Measurements from ENCODE around the gene RFTN2. TPM values are rescaled to one million over a fixed set of nuclear protein-coding genes. Genes with fewer than 3 reads are reported as not detected.

RFTN2 gene
- total RNA-seq, 4 donors from 2014 or later, result 1.1 to 6.3 (median 3.2) TPM

DNA sequence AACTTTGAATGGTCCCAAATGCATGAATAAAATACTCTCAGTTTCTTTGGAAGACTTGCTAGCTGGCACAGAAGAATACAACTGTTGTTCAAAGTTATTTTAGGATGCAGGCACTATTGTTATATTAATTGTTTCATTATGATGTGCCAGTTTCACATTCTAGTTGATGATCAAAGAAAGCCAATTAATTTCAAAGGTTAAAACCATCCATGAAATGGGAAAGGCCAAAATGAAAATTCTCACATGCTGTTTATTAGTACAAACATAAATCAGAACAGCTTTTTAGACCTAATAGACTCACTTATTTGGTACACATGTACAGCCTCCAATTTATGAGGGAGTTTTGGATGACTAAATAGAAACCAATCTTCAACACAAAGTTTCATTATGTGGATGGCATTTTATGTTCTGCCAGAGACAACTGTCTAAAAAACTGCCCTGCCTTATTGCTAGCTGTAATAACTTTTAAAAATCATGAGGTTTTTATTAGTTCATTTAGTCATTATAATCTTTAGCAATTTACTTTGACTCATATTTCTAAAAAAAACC is 42.2 kb downstream of the RFTN2 start:
- Histone ChIP-seq H3K4me3 (no peak overlapping the region), H3K4me1 (peaks cover 0 to 4% of the 10 kb centered on the region in 2 donors), H3K36me3 (no peaks in the 10 kb centered on the region), H3K27ac (no peak overlapping the region), H3K27me3 (no peaks in the 10 kb centered on the region), H3K9me3 (no peaks in the 10 kb centered on the region)
- intact Hi-C loops (cut with DNase I; ENCODE audit: low total_unique reads), result no loop called here
- in situ Hi-C loops (cut with MboI; ENCODE audit: low sequenced_read_pairs in 4 of 4), result no loop called here
- DNase-seq, result no peak
- ATAC-seq, result no peak
- TF ChIP-seq POLR2A (IDR thresholded peaks at IDR 0.05), result no peak
- TF ChIP-seq, protein P1, sequence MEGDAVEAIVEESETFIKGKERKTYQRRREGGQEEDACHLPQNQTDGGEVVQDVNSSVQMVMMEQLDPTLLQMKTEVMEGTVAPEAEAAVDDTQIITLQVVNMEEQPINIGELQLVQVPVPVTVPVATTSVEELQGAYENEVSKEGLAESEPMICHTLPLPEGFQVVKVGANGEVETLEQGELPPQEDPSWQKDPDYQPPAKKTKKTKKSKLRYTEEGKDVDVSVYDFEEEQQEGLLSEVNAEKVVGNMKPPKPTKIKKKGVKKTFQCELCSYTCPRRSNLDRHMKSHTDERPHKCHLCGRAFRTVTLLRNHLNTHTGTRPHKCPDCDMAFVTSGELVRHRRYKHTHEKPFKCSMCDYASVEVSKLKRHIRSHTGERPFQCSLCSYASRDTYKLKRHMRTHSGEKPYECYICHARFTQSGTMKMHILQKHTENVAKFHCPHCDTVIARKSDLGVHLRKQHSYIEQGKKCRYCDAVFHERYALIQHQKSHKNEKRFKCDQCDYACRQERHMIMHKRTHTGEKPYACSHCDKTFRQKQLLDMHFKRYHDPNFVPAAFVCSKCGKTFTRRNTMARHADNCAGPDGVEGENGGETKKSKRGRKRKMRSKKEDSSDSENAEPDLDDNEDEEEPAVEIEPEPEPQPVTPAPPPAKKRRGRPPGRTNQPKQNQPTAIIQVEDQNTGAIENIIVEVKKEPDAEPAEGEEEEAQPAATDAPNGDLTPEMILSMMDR (IDR thresholded peaks at IDR 0.05 in 4 of 5, conservative IDR thresholded peaks at IDR 0.05 in 1 of 5), result no peak

- H3K4me1 ChIP-seq, result peaks cover 0 to 5% of the 10 kb centered on the region in 2 donors
- ATAC-seq (no peak), DNase-seq (no peak)
- no peak for TF ChIP-seq POLR2A (IDR thresholded peaks at IDR 0.05)
- TF ChIP-seq, protein P1 (IDR thresholded peaks at IDR 0.05 in 4 of 5, conservative IDR thresholded peaks at IDR 0.05 in 1 of 5), result no peak
- intact Hi-C loops (cut with DNase I; ENCODE audit: low total_unique reads) (no loop called here), in situ Hi-C loops (cut with MboI; ENCODE audit: low sequenced_read_pairs in 4 of 4) (no loop called here)
- H3K36me3 ChIP-seq, result no peaks in the 10 kb centered on the region
- no peak overlapping the region for H3K27ac ChIP-seq
- H3K4me3 ChIP-seq, result no peak overlapping the region
- H3K9me3 ChIP-seq, result no peaks in the 10 kb centered on the region
- H3K27me3 ChIP-seq, result no peaks in the 10 kb centered on the region
Observed at GRCh38 chr2:197628043-197628500, 47.3 kb downstream of the RFTN2 start.

DNA sequence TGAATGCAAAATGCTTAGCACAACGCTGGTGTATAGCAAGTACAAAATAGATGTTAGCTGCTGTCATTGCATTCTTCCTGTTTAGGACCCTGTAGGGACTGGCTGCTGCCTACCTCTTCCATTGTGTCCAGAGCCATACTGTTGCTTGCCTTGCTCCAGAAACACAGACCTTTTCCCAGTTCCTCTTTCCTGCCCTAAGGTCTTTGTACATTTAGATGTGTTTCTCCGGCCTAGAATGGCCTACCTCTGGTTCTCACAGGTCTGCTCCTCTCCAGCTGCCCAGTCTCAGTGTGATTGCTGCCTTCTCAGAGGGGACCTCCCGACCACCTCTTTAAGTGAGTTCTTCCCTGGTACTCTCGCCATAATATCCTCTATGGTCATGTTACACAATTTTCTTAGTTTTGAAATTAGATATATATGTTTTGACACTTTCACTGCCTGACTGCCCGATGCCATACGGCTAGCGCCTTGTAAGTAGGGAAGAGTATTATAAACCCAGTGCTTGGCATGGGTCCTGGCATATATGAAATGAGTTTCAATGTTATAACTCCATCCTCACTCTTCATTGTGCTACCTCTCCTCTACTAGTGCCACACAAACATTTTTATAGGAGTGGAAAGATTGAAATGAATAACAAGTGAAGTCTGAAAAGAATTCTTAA is 48.3 kb downstream of the RFTN2 start:
- no peak overlapping the region for H3K27ac ChIP-seq
- peaks cover 0 to 5% of the 10 kb centered on the region in 2 donors for H3K4me1 ChIP-seq
- no peak for ATAC-seq
- intact Hi-C loops (cut with DNase I; ENCODE audit: low total_unique reads) (no loop called here), in situ Hi-C loops (cut with MboI; ENCODE audit: low sequenced_read_pairs in 4 of 4) (no loop called here)
- H3K4me3 ChIP-seq, result no peak overlapping the region
- H3K9me3 ChIP-seq, result no peaks in the 10 kb centered on the region
- no peak for TF ChIP-seq POLR2A (IDR thresholded peaks at IDR 0.05)
- TF ChIP-seq, protein P1 (IDR thresholded peaks at IDR 0.05 in 4 of 5, conservative IDR thresholded peaks at IDR 0.05 in 1 of 5), result no peak
- no peaks in the 10 kb centered on the region for H3K36me3 ChIP-seq
- no peaks in the 10 kb centered on the region for H3K27me3 ChIP-seq
- no peak for DNase-seq

DNA sequence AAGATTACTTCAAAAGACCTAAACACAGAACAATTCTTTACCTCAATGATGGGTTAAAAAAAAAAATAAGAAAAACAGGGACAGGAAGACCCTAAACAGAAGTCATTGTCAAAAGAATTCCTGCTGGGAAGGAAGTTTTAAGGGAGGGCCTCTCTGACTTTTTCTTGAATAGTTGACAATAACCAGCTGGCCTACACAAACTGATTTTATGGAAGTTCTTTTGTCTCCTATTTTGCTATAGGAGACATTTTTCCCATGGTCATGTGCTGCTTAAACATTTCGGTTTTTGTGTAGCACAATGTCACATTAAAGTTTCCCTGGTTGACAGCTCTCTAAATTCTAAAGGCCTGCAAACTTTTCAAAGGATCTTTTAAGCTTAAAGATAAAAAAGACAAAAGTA is 55.3 kb downstream of the RFTN2 start:
- TF ChIP-seq POLR2A (IDR thresholded peaks at IDR 0.05), result no peak
- TF ChIP-seq, protein P1 (IDR thresholded peaks at IDR 0.05 in 4 of 5, conservative IDR thresholded peaks at IDR 0.05 in 1 of 5), result no peak
- no peaks in the 10 kb centered on the region for H3K4me1 ChIP-seq
- no peaks in the 10 kb centered on the region for H3K9me3 ChIP-seq
- no peak for DNase-seq
- H3K27ac ChIP-seq, result no peak overlapping the region
- no peak overlapping the region for H3K4me3 ChIP-seq
- in situ Hi-C loops (cut with MboI; ENCODE audit: low sequenced_read_pairs in 4 of 4) (no loop called here), intact Hi-C loops (cut with DNase I; ENCODE audit: low total_unique reads) (no loop called here)
- ATAC-seq, result no peak
- H3K36me3 ChIP-seq, result no peaks in the 10 kb centered on the region
- H3K27me3 ChIP-seq, result no peaks in the 10 kb centered on the region
